Measurements from ENCODE around the gene CBFB.
A peak's percentile ranks its signal among the peaks of the same experiment; 100 is the strongest.
"Not testable (repeated sequence)": the region's sequence is repeated elsewhere in the genome, so short reads cannot be mapped to it uniquely, and the experiment has no call there.

Gene CBFB

GRCh38 chr16:67100569-67101310 lies 71.8 kb downstream of the CBFB start:
- peak in 3 of 6 experiments; percentile 6 to 18 (median 11) for DNase-seq

- DNase-seq = no peak
Observed at GRCh38 chr16:67101311-67102082, 72.5 kb downstream of the CBFB start.

DNA sequence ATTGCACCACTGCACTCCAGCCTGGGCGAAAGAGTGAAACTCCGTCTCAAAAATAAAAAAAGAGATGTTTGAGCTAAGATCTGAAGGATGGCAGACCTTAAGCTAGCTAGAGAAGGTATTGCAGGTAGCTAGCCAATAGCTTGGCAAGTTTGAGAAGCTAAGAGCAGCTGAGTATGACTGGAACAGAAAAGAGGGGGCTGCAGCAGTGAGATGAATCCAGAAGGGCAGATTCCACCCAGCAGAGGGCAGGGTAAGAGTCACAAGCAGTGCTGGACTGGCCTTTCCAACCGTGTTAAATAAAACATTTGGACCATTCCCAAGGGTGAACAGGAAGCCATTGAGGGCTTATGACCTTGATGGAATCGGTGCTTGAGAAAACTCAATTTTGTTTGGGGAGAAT lies 75.1 kb downstream of the CBFB start:
- DNase-seq = no peak

DNA sequence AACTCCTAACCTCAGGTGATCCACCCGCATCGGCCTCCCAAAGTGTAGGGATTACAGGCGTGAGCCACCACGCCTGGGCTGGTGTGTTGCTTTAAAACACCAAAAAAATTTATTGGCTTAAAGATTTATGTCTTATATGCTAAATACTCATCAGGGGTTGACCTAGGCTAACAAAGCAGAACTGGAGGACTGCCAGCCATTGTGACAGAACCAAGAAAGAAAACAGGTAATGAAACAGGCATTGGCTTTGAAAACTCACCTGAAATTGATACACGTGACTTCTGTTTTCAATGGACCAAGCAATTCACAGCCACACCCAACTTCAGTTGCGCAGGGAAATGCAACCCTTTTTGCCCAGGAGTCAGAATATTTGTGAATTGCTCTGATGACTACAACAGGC lies 75.9 kb downstream of the CBFB start:
- no peak for DNase-seq

GRCh38 chr16:67105246-67105645 lies 76.3 kb downstream of the CBFB start:
- DNase-seq = no peak

DNA sequence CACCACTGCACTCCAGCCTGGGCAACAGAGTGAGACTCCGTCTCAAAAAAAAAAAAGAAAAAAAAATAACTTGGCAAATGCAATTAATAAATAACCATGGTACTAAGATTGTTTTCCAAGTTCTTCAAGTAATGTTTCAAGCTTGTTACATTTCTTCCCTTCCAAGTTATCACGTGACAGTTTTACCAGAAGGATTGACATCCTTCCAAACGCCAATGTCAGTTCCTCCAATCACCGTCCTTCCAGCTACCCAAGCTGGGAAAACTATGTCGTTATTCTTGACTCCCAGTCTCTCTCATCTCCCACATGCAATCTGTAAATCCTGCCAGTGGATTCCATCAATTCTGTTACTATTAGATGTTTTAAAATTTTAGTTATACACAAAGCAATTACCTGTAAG lies 76.9 kb downstream of the CBFB start:
- no peak for DNase-seq

GRCh38 chr16:67108489-67108888 lies 79.5 kb downstream of the CBFB start:
- no peak for DNase-seq

DNA sequence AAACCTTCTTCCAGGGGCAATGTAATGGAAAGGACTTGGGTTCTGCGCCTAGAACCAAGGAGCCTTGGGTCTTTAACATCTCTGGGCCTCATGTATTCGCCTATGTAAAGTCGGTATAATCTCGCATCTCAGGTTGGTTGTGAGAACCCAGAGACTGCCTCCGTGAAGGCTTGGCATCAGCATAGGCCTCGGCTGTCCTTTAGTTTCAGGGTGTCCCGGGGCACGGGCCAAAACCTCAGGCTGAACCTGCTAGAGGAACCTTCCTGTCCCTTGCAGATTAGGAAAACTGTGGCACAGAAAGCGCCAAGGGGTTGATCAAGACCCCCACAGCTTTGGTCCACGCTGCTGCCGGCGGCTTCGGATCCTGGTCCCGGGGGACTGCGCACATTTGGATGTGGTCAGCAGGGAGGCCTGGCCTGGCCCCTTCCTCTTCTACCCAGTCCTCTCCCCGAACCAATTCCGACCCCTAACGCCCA lies 80.0 kb downstream of the CBFB start:
- no peak for DNase-seq

DNA sequence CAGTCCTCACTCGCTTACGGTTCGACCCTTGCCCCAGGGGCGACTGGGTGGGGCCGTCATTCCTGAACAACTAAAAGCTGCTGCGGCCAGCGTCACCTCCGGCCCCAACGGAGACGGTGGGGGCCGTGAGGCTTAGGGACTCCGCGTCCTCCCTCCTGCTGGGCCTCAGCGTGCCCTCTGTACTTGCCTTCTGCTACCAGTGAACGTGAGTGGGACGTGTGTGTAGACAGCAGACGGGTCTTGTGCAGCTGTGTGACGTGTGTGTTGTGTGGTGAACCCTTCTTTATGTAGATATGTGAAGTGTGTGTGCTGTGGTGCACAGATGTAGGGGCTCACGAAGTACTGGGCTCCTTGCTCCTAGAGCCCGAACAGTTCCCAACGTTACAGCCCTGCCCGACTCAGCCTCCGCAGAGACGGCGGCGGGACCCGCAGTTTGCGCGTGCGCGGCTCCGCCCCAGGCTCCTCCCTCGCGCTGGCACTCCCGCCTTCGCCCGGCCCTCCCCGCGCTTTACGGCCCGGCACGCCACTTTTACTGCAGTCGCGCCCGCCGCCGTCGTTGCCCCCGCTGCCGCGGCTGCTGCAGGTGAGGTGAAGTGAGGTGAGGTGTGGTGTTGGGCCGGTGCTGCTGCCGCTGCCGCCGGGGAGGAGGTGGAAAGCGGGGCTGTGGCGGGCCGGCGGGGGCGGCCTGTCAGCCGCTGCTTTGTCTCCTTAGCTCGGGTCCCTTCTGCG lies 80.6 kb downstream of the CBFB start, which contains the start of gene PHAF1:
PHAF1 (plus strand) TSS at position 535 of the 729 bp plus-strand sequence. CDS start 235 bp downstream, outside the sequence.
- peak; percentile 92 to 97 (median 94) for DNase-seq

- DNase-seq = no peak
Observed at GRCh38 chr16:67111951-67112444, 83.0 kb downstream of the CBFB start.

GRCh38 chr16:67112591-67113399 lies 83.8 kb downstream of the CBFB start:
- DNase-seq = no peak

GRCh38 chr16:67114793-67115192 lies 85.8 kb downstream of the CBFB start:
- no peak for DNase-seq

DNA sequence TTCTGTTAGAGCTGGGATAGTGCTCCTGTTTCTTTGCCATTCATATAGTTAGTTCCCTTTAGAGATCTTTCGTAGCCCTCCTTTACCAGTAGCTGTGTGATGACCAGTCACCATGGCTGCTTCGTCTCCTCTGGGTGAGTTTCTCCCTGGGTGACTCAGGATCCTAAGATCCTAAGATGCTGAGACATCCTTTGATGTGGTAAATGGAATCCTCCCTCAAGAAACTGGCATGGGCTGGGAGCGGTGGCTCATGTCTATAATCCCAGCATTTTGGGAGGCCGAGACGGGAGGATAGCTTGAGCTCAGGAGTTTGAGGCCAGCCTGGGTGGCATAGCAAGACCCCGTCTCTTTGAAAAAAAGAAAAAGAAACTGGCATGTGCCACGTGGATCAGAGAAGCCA lies 86.7 kb downstream of the CBFB start:
- DNase-seq = no peak

DNA sequence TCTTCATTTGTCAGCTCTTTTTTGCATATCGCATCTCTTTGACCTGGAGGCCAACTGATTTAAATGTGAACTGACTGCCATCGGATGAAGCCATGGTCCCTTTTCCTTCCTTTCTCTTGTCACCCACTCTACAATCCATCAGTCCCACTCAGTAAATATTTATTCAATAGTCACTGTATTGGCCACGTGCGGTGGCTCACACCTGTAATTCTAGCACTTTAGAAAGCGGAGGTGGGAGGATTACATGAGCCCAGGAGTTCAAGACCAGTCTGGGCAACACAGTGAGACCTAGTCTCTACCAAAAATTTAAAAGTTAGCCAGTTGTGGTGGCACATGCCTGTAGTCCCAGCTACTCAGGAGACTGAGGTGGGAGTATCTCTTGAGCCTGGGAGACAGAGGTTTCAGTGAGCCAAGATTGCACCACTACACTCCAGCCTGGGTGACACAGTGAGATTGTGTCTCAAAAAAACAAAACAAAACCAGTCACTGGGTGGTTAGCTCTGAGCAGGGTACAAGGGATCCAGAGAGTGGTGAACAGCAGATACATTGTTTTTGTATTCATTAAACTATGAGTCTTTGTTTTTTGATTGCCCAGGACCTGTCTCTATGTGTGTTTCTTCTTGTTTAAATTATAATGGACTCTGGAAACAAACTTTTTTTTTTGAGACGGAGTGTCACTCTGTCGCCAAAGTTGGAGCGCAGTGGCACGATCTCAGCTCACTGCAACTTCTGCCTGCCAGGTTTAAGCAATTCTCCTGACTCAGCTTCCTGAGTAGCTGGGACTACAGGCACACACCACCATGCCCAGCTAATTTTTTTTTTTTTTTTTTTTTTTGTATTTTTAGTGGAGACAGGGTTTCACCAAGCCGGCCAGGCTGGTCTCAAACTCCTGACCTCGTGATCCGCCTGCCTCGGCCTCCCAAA lies 87.7 kb downstream of the CBFB start:
- DNase-seq = no peak

GRCh38 chr16:67117716-67118115 lies 88.8 kb downstream of the CBFB start:
- DNase-seq = no peak

GRCh38 chr16:67120025-67120424 lies 91.1 kb downstream of the CBFB start:
- DNase-seq = no peak

GRCh38 chr16:67122799-67123198 lies 93.8 kb downstream of the CBFB start:
- not testable (repeated sequence) for DNase-seq

GRCh38 chr16:67128417-67128816 lies 99.5 kb downstream of the CBFB start:
- DNase-seq = no peak

DNA sequence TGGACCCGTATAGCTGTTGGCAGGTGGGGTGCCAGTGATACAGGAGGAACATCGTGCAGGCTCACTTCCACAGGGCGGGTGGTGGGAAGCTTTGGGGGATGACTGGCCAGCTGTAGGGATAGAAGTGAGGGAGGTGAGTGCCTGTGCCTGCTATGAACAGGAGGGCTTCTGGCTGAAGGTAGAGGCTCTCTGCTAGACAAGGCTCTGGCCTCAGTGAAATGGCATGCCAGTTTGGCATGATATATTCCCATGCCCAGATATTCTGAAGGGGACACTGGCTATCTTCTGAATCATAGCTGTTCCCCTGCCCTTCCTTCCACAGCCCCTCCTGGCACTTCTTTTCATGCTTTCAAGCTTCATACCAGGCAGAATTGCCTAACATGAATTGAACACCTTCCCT lies 99.9 kb downstream of the CBFB start:
- DNase-seq = no peak

DNA sequence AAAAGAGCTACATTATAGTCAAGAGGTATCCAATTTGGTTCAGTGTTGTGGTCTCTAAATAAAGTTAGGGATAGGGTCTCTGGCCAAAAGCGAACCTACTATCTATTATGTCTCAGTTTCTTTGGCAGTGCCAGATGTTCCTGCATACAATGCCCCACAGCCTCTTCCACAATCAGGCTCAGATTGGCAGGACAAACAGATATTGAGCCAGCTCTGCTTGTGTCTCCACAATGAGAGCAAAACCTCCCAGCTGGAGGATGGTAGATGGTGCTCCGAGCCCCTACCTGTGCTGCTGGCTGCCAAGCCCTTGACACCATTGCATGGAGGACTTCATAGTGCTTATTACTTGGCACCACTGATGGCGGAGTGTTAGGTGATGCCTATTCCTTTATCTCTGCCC lies 100.5 kb downstream of the CBFB start:
- DNase-seq = no peak

DNA sequence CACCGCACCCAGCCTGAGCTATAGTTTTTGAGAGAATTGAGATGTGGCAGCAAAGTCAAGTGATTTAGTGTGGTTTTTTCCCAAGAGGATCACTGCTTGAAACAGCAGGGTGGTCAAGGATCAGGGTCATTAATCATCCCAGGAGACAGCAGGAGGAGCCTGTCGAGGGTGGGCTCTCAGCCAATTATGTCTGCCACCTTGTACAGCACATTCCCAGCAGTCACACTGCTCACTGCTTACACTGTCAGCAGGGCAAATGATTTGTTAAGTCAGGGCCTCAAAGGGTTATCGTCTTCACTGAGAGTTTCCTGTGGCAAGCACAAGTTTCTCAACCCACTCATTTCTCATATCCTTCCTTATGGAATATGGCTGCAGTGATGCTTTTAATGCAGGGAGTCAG lies 108.7 kb downstream of the CBFB start:
- DNase-seq = no peak

Measured in stimulated activated naive CD4-positive, alpha-beta T cell (primary cell).